Fibroblast of mammary gland (primary cell): ENCODE results near the gene CASS4.

Experiments used
- DNase-seq: peaks from one replicate; pipeline ENCODE4 v3.0.0-alpha.2; 2010; ENCODE audit warnings: low read depth
- H3K4me3 ChIP-seq: 2 replicates; pipeline ENCODE4 v1.5.1; 2011; ENCODE audit warnings: low read depth, mild to moderate bottlenecking, low read length, moderate library complexity; ENCODE audit not compliant: control insufficient read depth
- TF ChIP-seq, protein P1 (sequence below): conservative IDR thresholded peaks from 2 replicates; pipeline ENCODE4 v1.5.1; 2011; ENCODE audit warnings: low read depth, low read length, inconsistent platforms; ENCODE audit not compliant: control insufficient read depth, insufficient read depth

The CASS4 gene

GRCh38 chr20:56431471-56431870 lies 19.4 kb downstream of the CASS4 start:
- TF ChIP-seq, protein P1, sequence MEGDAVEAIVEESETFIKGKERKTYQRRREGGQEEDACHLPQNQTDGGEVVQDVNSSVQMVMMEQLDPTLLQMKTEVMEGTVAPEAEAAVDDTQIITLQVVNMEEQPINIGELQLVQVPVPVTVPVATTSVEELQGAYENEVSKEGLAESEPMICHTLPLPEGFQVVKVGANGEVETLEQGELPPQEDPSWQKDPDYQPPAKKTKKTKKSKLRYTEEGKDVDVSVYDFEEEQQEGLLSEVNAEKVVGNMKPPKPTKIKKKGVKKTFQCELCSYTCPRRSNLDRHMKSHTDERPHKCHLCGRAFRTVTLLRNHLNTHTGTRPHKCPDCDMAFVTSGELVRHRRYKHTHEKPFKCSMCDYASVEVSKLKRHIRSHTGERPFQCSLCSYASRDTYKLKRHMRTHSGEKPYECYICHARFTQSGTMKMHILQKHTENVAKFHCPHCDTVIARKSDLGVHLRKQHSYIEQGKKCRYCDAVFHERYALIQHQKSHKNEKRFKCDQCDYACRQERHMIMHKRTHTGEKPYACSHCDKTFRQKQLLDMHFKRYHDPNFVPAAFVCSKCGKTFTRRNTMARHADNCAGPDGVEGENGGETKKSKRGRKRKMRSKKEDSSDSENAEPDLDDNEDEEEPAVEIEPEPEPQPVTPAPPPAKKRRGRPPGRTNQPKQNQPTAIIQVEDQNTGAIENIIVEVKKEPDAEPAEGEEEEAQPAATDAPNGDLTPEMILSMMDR, result no peak
- H3K4me3 ChIP-seq, result no peak overlapping the region
- DNase-seq, result no peak

DNA sequence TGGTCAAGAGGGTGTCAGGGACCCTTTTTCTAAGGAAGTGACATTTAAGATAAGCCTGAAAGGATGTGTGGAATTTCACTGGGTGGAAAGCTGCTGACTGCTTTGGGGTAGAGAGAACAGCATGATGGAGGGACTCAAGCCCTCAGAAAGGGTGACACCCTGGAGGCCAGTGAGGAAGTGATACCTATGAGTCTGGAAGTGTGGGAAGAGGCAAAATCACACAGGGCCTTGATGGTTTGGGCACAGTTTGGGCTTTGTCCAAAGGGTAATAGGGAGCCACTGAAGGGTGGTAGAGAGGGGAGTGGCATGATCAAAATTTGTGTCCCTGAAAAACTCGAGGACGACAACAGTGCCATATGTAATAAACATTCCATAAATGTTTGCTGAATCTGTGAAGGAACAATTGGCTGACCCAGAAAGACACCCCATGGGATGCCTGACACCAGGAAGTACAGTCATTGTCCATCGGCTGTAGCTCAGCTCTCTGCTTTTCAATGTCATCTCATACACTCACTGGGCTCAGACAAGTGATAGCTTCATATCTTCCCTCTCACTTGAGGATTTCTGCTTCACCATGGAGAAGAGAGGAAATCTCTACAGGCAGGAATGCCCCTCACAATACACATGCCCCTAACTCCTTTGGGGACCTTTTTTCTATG lies 21.3 kb downstream of the CASS4 start:
- no peak overlapping the region for H3K4me3 ChIP-seq
- TF ChIP-seq, protein P1, result no peak
- peak; percentile 22 for DNase-seq

- TF ChIP-seq, protein P1, result no peak
- DNase-seq, result peak; percentile 79
- H3K4me3 ChIP-seq, result no peak overlapping the region
Observed at GRCh38 chr20:56433880-56434255, 21.8 kb downstream of the CASS4 start.

DNA sequence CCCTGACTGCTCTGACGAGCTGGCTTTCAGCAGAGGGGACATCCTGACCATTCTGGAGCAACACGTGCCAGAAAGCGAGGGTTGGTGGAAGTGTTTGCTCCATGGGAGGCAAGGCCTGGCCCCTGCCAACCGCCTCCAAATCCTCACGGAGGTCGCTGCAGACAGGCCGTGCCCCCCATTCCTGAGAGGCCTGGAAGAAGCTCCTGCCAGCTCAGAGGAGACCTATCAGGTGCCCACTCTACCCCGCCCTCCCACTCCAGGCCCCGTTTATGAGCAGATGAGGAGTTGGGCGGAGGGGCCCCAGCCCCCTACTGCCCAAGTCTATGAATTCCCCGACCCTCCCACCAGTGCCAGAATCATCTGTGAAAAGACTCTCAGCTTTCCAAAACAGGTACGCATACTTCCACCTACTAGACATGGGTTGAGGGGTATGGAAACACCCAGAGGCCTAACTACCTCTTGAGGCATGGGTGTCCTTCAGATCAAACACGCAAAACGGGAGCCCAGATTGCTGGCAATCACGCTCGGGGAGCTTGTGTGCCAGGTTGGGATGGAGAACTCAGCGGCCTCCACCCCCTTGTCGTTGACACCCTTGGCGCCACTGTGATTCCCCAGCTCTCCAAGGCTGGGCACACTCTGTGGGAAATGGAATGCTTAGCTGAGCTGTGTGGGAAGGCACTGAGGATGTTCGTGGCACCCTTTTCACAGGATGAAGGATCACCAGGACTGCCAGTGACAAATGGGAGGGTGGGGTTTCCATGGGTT lies 25.3 kb downstream of the CASS4 start:
- TF ChIP-seq, protein P1, result no peak
- no peak overlapping the region for H3K4me3 ChIP-seq
- no peak for DNase-seq

- DNase-seq, result no peak
- no peak overlapping the region for H3K4me3 ChIP-seq
- TF ChIP-seq, protein P1, result no peak
Observed at GRCh38 chr20:56438284-56438683, 26.2 kb downstream of the CASS4 start.

DNA sequence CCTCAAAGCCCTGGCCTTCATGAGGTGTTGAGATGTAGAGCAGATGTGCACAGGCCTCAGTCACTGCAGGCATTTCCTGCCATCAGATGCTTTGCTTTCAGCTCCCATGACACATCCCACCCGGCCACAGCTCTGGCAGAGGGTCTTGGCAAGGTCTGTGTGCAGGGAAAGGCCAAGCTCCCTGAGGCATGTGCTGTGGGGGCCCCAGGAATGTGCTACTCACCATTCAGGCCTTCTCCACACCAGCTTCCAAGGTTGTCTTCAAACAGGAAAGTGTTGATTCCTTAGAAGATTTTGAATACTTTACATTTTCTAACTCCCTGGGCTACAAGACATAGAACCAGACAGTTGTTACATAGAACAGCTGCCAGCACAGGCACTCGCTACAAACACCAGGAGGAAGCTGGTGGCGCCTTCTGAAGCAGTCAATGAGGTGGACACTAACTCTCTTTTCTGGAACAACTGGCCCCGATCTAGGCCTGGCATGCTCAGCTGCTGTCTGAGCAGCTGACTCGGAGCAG lies 27.8 kb downstream of the CASS4 start:
- DNase-seq, result peak; percentile 94
- TF ChIP-seq, protein P1, result no peak
- no peak overlapping the region for H3K4me3 ChIP-seq
